A549 (cell line): Measurements from ENCODE around the gene SCUBE3.

Experiments
- TF ChIP-seq, protein P1 (sequence below): fragments of 250-450 bp; sonication (Bioruptor Pico); IDR thresholded peaks from 2 replicates; pipeline ENCODE4 v1.5.0; 2020; ENCODE audit warnings: low read depth, mild to moderate bottlenecking, moderate library complexity
- TF ChIP-seq, protein P2 (sequence below): fragments of >200 bp; sonication (Bioruptor Twin); formaldehyde crosslinking; IDR thresholded peaks from 3 replicates; pipeline ENCODE4 v1.5.1; 2016
- TF ChIP-seq, protein P3 (sequence below): IDR thresholded peaks from 2 replicates; pipeline ENCODE4 v1.6.1; 2012

DNA sequence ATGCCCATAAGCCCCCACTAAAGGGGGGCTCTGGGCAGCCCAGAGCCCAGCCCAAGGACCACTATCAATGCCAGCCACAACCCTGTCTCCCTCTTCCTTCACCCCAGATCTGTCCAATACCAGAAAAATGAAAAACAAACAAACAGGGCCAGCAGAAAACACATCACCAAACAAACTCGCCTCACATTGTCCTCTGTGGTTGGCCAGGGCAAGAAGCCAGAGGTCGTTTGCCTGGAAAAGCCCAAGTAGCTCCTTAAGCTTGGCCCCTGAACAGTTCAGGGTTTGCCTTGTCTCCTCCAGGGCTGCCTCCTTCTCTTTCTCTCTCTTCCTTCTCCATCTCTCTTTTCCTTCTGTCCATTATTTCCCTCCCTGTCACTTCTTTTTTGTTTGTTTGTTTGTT, 10.1 kb upstream of the SCUBE3 start:
- TF ChIP-seq, protein P1, sequence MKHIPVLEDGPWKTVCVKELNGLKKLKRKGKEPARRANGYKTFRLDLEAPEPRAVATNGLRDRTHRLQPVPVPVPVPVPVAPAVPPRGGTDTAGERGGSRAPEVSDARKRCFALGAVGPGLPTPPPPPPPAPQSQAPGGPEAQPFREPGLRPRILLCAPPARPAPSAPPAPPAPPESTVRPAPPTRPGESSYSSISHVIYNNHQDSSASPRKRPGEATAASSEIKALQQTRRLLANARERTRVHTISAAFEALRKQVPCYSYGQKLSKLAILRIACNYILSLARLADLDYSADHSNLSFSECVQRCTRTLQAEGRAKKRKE = no peak
- TF ChIP-seq, protein P2, sequence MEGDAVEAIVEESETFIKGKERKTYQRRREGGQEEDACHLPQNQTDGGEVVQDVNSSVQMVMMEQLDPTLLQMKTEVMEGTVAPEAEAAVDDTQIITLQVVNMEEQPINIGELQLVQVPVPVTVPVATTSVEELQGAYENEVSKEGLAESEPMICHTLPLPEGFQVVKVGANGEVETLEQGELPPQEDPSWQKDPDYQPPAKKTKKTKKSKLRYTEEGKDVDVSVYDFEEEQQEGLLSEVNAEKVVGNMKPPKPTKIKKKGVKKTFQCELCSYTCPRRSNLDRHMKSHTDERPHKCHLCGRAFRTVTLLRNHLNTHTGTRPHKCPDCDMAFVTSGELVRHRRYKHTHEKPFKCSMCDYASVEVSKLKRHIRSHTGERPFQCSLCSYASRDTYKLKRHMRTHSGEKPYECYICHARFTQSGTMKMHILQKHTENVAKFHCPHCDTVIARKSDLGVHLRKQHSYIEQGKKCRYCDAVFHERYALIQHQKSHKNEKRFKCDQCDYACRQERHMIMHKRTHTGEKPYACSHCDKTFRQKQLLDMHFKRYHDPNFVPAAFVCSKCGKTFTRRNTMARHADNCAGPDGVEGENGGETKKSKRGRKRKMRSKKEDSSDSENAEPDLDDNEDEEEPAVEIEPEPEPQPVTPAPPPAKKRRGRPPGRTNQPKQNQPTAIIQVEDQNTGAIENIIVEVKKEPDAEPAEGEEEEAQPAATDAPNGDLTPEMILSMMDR = no peak
- TF ChIP-seq, protein P3, sequence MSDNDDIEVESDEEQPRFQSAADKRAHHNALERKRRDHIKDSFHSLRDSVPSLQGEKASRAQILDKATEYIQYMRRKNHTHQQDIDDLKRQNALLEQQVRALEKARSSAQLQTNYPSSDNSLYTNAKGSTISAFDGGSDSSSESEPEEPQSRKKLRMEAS = no peak
